Measurements from ENCODE around the gene DUSP15. TPM values are rescaled to one million over a fixed set of nuclear protein-coding genes. Genes with fewer than 3 reads are reported as not detected.
A peak's percentile ranks its signal among the peaks of the same experiment; 100 is the strongest.

The DUSP15 gene
- polyA plus RNA-seq, 1 donor from 2014 or later = 62.7 TPM

- no peaks in the 10 kb centered on the region for H3K9me3 ChIP-seq (ENCODE audit: low read length)
- peak overlapping the region; percentile 50 for H3K4me3 ChIP-seq (ENCODE audit: low read length)
- H3K9me2 ChIP-seq (ENCODE audit: insufficient read depth, low read length) = no peaks in the 10 kb centered on the region
- H2AFZ ChIP-seq (ENCODE audit: low read depth, low read length) = peak overlapping the region; percentile 53
- H4K20me1 ChIP-seq (ENCODE audit: insufficient read depth) = no peaks in the 10 kb centered on the region
- TF ChIP-seq RAD21 (conservative IDR thresholded peaks at IDR 0.05) = peak; percentile 100
- TF ChIP-seq SMC3 (conservative IDR thresholded peaks at IDR 0.05; ENCODE audit: poor library complexity) = peak; percentile 99
- TF ChIP-seq EZH2 (IDR thresholded peaks at IDR 0.05; ENCODE audit: borderline replicate concordance, insufficient read depth, low read length, poor library complexity, severe bottlenecking) = no peak
- TF ChIP-seq CTCF (IDR thresholded peaks at IDR 0.05; ENCODE audit: poor library complexity, severe bottlenecking) = peak; percentile 100
- TF ChIP-seq, protein P1, sequence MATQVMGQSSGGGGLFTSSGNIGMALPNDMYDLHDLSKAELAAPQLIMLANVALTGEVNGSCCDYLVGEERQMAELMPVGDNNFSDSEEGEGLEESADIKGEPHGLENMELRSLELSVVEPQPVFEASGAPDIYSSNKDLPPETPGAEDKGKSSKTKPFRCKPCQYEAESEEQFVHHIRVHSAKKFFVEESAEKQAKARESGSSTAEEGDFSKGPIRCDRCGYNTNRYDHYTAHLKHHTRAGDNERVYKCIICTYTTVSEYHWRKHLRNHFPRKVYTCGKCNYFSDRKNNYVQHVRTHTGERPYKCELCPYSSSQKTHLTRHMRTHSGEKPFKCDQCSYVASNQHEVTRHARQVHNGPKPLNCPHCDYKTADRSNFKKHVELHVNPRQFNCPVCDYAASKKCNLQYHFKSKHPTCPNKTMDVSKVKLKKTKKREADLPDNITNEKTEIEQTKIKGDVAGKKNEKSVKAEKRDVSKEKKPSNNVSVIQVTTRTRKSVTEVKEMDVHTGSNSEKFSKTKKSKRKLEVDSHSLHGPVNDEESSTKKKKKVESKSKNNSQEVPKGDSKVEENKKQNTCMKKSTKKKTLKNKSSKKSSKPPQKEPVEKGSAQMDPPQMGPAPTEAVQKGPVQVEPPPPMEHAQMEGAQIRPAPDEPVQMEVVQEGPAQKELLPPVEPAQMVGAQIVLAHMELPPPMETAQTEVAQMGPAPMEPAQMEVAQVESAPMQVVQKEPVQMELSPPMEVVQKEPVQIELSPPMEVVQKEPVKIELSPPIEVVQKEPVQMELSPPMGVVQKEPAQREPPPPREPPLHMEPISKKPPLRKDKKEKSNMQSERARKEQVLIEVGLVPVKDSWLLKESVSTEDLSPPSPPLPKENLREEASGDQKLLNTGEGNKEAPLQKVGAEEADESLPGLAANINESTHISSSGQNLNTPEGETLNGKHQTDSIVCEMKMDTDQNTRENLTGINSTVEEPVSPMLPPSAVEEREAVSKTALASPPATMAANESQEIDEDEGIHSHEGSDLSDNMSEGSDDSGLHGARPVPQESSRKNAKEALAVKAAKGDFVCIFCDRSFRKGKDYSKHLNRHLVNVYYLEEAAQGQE (IDR thresholded peaks at IDR 0.05; ENCODE audit: borderline replicate concordance) = no peak
- no peak for TF ChIP-seq TAF1 (IDR thresholded peaks at IDR 0.05; ENCODE audit: low read depth)
- TF ChIP-seq MXI1 (conservative IDR thresholded peaks at IDR 0.05; ENCODE audit: poor library complexity, severe bottlenecking) = peak; percentile 23
- peak; percentile 25 for TF ChIP-seq POLR2AphosphoS5 (IDR thresholded peaks at IDR 0.05)
- peak; percentile 22 for TF ChIP-seq EP300 (conservative IDR thresholded peaks at IDR 0.05; ENCODE audit: poor library complexity, severe bottlenecking)
- H3K27me3 ChIP-seq (ENCODE audit: insufficient read depth, low read depth, low read length) = no peaks in the 10 kb centered on the region
- H3K79me2 ChIP-seq (replicated peaks; ENCODE audit: insufficient read depth, low read length) = no peaks in the 10 kb centered on the region
- peak overlapping the region; percentile 42 for H3K4me2 ChIP-seq (ENCODE audit: low read length)
- no peaks in the 10 kb centered on the region for H3F3A ChIP-seq (ENCODE audit: insufficient read depth, low read length, poor library complexity, severe bottlenecking)
- H3K9ac ChIP-seq (ENCODE audit: low read length) = peak overlapping the region; percentile 48
- no peaks in the 10 kb centered on the region for H3K36me3 ChIP-seq (ENCODE audit: insufficient read depth, low read length)
- no peak overlapping the region for H3K27ac ChIP-seq (ENCODE audit: low read length)
Observed at GRCh38 chr20:31822421-31823330, 47.7 kb downstream of the DUSP15 start.

DNA sequence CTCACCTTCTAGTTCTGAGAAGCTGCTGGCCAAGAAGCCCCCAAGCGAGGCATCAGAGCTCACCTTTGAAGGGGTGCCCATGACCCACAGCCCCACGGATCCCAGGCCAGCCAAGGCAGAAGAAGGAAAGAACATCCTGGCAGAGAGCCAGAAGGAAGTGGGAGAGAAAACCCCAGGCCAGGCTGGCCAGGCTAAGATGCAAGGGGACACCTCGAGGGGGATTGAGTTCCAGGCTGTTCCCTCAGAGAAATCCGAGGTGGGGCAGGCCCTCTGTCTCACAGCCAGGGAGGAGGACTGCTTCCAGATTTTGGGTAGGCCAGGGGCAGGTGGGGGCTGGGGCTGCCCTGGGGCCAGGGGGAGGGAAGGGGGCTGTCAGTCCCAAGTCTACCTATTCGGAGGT, 48.9 kb downstream of the DUSP15 start:
- Histone ChIP-seq H4K20me1 (ENCODE audit: insufficient read depth) (no peaks in the 10 kb centered on the region), H2AFZ (ENCODE audit: low read depth, low read length) (no peak overlapping the region), H3K27me3 (ENCODE audit: insufficient read depth, low read depth, low read length) (no peaks in the 10 kb centered on the region), H3K36me3 (ENCODE audit: insufficient read depth, low read length) (no peaks in the 10 kb centered on the region), H3F3A (ENCODE audit: insufficient read depth, low read length, poor library complexity, severe bottlenecking) (no peaks in the 10 kb centered on the region), H3K9me2 (ENCODE audit: insufficient read depth, low read length) (no peaks in the 10 kb centered on the region), H3K4me3 (ENCODE audit: low read length) (no peak overlapping the region), H3K9ac (ENCODE audit: low read length) (no peak overlapping the region), H3K27ac (ENCODE audit: low read length) (no peak overlapping the region), H3K9me3 (ENCODE audit: low read length) (no peaks in the 10 kb centered on the region), H3K4me2 (ENCODE audit: low read length) (no peak overlapping the region), H3K79me2 (replicated peaks; ENCODE audit: insufficient read depth, low read length) (no peaks in the 10 kb centered on the region)
- TF ChIP-seq EP300 (conservative IDR thresholded peaks at IDR 0.05; ENCODE audit: poor library complexity, severe bottlenecking) = no peak
- no peak for TF ChIP-seq MXI1 (conservative IDR thresholded peaks at IDR 0.05; ENCODE audit: poor library complexity, severe bottlenecking)
- TF ChIP-seq, protein P1 (IDR thresholded peaks at IDR 0.05; ENCODE audit: borderline replicate concordance) = no peak
- TF ChIP-seq POLR2AphosphoS5 (IDR thresholded peaks at IDR 0.05) = no peak
